Caco-2 (cell line): ENCODE data around the gene ATAD3B. TPM values are rescaled to one million over a fixed set of nuclear protein-coding genes. Genes with fewer than 3 reads are reported as not detected.

Source experiments
- BruUV-seq: library from RNA; stranded (reverse); fragments of 400-500 nt; replicated peaks from 2 replicates; lab custom pipeline; 2021; lab: Mats Ljungman, UMichigan
- CTCF ChIA-PET: fragments of 300-600 bp; sonication (Branson Sonifier 250); formaldehyde crosslinking; loops from one replicate; lab custom pipeline; 2022; ENCODE audit warnings: antibody characterized with exemption; lab: Charles Lee
- POLR2A ChIA-PET: fragments of 300-600 bp; sonication (Branson Sonifier 250); formaldehyde crosslinking; loops from one replicate; lab custom pipeline; 2022; ENCODE audit warnings: antibody characterized with exemption; lab: Charles Lee
- DNase-seq, 2 experiments: peaks; one replicate each; pipeline versions ENCODE4 v3.0.0 to v3.0.0-alpha.2; 2020 to 2022
- H3K27me3 ChIP-seq: replicated peaks from 2 replicates; pipeline ENCODE4 v1.6.0; 2011; ENCODE audit warnings: low read length; ENCODE audit not compliant: control insufficient read depth, insufficient read depth
- H3K36me3 ChIP-seq: 2 replicates; pipeline ENCODE4 v1.5.1; 2011; ENCODE audit warnings: low read length; ENCODE audit not compliant: control insufficient read depth, insufficient read depth
- H3K4me1 ChIP-seq: fragments of 250-450 bp; sonication (Bioruptor Pico); 2 replicates; pipeline ENCODE4 v1.5.1; 2020; ENCODE audit warnings: mild to moderate bottlenecking
- H3K4me3 ChIP-seq: 2 replicates; pipeline ENCODE4 v1.5.1; 2011; ENCODE audit warnings: low read depth, mild to moderate bottlenecking, control low read depth, low read length
- H3K9me3 ChIP-seq: fragments of 250-450 bp; sonication (Bioruptor Pico); 2 replicates; pipeline ENCODE4 v1.5.1; 2020; ENCODE audit warnings: mild to moderate bottlenecking, moderate library complexity
- H3K27ac Mint-ChIP-seq: one replicate; pipeline ENCODE4 v1.8.0; 2022; ENCODE audit warnings: mixed read lengths; ENCODE audit not compliant: unreplicated experiment
- H3K27me3 Mint-ChIP-seq: one replicate; pipeline ENCODE4 v1.8.0; 2022; ENCODE audit warnings: mixed read lengths; ENCODE audit not compliant: insufficient read depth, unreplicated experiment
- H3K36me3 Mint-ChIP-seq: one replicate; pipeline ENCODE4 v1.8.0; 2022; ENCODE audit warnings: mild to moderate bottlenecking, mixed read lengths; ENCODE audit not compliant: insufficient read depth, unreplicated experiment
- H3K4me1 Mint-ChIP-seq: one replicate; pipeline ENCODE4 v1.8.0; 2022; ENCODE audit warnings: low read depth, mixed read lengths; ENCODE audit not compliant: unreplicated experiment
- H3K4me3 Mint-ChIP-seq: one replicate; pipeline ENCODE4 v1.8.0; 2022; ENCODE audit warnings: mild to moderate bottlenecking, moderate library complexity, mixed read lengths; ENCODE audit not compliant: unreplicated experiment
- H3K9me3 Mint-ChIP-seq: one replicate; pipeline ENCODE4 v1.8.0; 2022; ENCODE audit warnings: mixed read lengths; ENCODE audit not compliant: unreplicated experiment
- CTCF ChIP-seq, 2 experiments: fragments of 200-600 bp in 1 of 2; IDR thresholded peaks; 1 replicate in 1 of 2; 2 replicates in 1 of 2; pipeline versions ENCODE4 v1.5.1 to v1.8.0; 2011 to 2022; ENCODE audit warnings: antibody characterized with exemption in 1 of 2, control low read depth in 1 of 2, inconsistent platforms in 1 of 2, low read depth in 1 of 2, low read length in 1 of 2, mild to moderate bottlenecking in 1 of 2, moderate library complexity in 1 of 2; ENCODE audit not compliant: insufficient read depth in 1 of 2, severe bottlenecking in 1 of 2, unreplicated experiment in 1 of 2
- intact Hi-C: fragments of 100-400 bp; cut with micrococcal nuclease; formaldehyde crosslinking; loops from one replicate; pipeline ENCODE4 v1.10.0; 2022; ENCODE audit not compliant: unreplicated experiment
- total RNA-seq: library from RNA; stranded (reverse); gene quantifications from 2 replicates; pipeline ENCODE4 v1.2.3, GENCODE V29; 2022

ATAD3B gene
- total RNA-seq, 1 experiment from 2014 or later, result 48.1 TPM

- intact Hi-C loops, result no loop called here
- Histone ChIP-seq H3K27me3 (no peaks in the 10 kb centered on the region), H3K4me1 (peaks cover 32% of the 10 kb centered on the region), H3K9me3 (no peaks in the 10 kb centered on the region), H3K36me3 (no peaks in the 10 kb centered on the region), H3K4me3 (no peak overlapping the region)
- DNase-seq, result peak; percentile 72 to 73
- no TSS peak for BruUV-seq
- no peaks in the 10 kb centered on the region for H3K9me3 Mint-ChIP-seq
- CTCF ChIA-PET, result no interaction called here
- no peak overlapping the region for H3K4me3 Mint-ChIP-seq
- H3K36me3 Mint-ChIP-seq, result no peaks in the 10 kb centered on the region
- TF ChIP-seq CTCF (IDR thresholded peaks at IDR 0.05; ENCODE audit: insufficient read depth in 1 of 2, low read depth in 1 of 2, low read length in 1 of 2, severe bottlenecking in 1 of 2, unreplicated experiment in 1 of 2), result no peak
- POLR2A ChIA-PET, result no interaction called here
- no peaks in the 10 kb centered on the region for H3K27me3 Mint-ChIP-seq
- H3K27ac Mint-ChIP-seq, result peak overlapping the region; percentile 87
- no peaks in the 10 kb centered on the region for H3K4me1 Mint-ChIP-seq
Measured at GRCh38 chr1:1422465-1423244, 48.9 kb upstream of the ATAD3B start.

GRCh38 chr1:1423245-1423597 is 48.3 kb upstream of the ATAD3B start:
- H3K36me3 Mint-ChIP-seq, result no peaks in the 10 kb centered on the region
- ChIA-PET CTCF (no interaction called here), POLR2A (no interaction called here)
- TF ChIP-seq CTCF (IDR thresholded peaks at IDR 0.05; ENCODE audit: insufficient read depth in 1 of 2, low read depth in 1 of 2, low read length in 1 of 2, severe bottlenecking in 1 of 2, unreplicated experiment in 1 of 2), result no peak
- Histone ChIP-seq H3K4me1 (peaks cover 32% of the 10 kb centered on the region), H3K36me3 (no peaks in the 10 kb centered on the region), H3K27me3 (no peaks in the 10 kb centered on the region), H3K9me3 (no peaks in the 10 kb centered on the region), H3K4me3 (no peak overlapping the region)
- no peaks in the 10 kb centered on the region for H3K9me3 Mint-ChIP-seq
- H3K27ac Mint-ChIP-seq, result peak overlapping the region; percentile 87
- DNase-seq, result no peak
- intact Hi-C loops, result no loop called here
- H3K27me3 Mint-ChIP-seq, result no peaks in the 10 kb centered on the region
- H3K4me3 Mint-ChIP-seq, result no peak overlapping the region
- no peaks in the 10 kb centered on the region for H3K4me1 Mint-ChIP-seq
- no TSS peak for BruUV-seq

- no TSS peak for BruUV-seq
Measured at GRCh38 chr1:1424707-1425106, 46.9 kb upstream of the ATAD3B start.

More at GRCh38 chr1:1424707-1425106, 46.9 kb upstream of the ATAD3B start:
- peaks cover 2% of the 10 kb centered on the region for H3K4me1 Mint-ChIP-seq
- Histone ChIP-seq H3K4me1 (peaks cover 37% of the 10 kb centered on the region), H3K27me3 (no peaks in the 10 kb centered on the region), H3K4me3 (no peak overlapping the region), H3K36me3 (no peaks in the 10 kb centered on the region), H3K9me3 (no peaks in the 10 kb centered on the region)
- no peaks in the 10 kb centered on the region for H3K9me3 Mint-ChIP-seq
- no peaks in the 10 kb centered on the region for H3K36me3 Mint-ChIP-seq
- H3K4me3 Mint-ChIP-seq, result no peak overlapping the region
- no peak for DNase-seq
- H3K27me3 Mint-ChIP-seq, result no peaks in the 10 kb centered on the region
- TF ChIP-seq CTCF (IDR thresholded peaks at IDR 0.05; ENCODE audit: insufficient read depth in 1 of 2, low read depth in 1 of 2, low read length in 1 of 2, severe bottlenecking in 1 of 2, unreplicated experiment in 1 of 2), result no peak
- ChIA-PET CTCF (no interaction called here), POLR2A (no interaction called here)
- no peak overlapping the region for H3K27ac Mint-ChIP-seq
- intact Hi-C loops, result no loop called here
